Activated CD4-positive, alpha-beta T cell treated with anti-CD3 and anti-CD28 coated beads, Interleukin-2, amount 50 U/mL, for 4 hours (primary cell): ENCODE measurements around the gene WDR47.
A peak's percentile ranks its signal among the peaks of the same experiment; 100 is the strongest.
"Not testable (repeated sequence)": the region's sequence is repeated elsewhere in the genome, so short reads cannot be mapped to it uniquely, and the experiment has no call there.

Source experiments
- DNase-seq, 2 experiments: peaks; one replicate each; pipeline ENCODE4 v3.0.0-alpha.2; 2020

The WDR47 gene

GRCh38 chr1:109041621-109042468, at the start of gene WDR47:
TSS of gene WDR47 (minus strand) at chr1:109042102. CDS start at chr1:109023512, 18,590 bp downstream.
- peak; percentile 92 to 95 for DNase-seq

- no peak for DNase-seq
Measured at GRCh38 chr1:109091078-109091838, 49.4 kb upstream of the WDR47 start.

DNA sequence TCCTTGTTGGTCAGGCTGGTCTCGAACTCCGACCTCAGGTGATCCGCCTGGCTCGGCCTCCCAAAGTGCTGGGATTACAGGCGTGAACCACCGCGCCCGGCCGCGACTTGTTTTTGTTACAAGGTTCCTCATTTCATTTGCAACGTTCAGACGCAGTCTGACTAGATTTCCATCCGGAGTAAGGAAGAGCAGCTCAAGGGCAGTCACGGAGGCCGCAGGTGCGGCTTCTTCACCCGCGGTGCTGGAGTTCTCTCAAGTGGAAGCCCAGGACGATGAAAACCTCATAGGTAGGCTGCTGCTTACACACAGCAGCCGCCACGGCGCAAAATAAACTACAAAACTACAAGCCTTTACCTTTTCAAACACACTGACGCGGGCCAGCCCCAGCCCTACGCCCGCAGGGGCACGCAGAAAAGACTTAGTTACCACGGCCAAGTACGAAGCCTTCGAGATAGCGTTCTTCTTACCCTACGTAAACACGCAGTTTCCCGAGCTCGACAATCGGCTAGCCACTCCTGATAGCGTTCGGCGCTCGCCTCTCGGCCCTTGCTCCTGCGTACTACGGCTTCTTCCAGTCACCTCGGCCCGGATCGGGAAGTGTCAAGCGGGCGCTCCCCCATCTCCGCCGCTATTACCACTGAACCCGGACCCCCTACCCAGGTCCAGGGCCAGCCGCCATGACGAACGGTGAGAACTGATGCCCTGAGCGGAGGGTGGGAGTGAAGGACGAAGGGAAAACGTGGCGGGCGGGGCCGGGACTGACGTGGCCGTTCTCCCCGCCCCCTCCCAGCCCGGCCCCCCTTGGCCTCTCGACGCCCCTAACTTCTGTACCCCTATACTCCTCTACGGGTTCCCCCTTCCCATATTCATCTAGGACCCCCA, 48.5 kb upstream of the WDR47 start, which contains the start of gene TMEM167B:
Gene TMEM167B (plus strand): TSS at position 569 of the 882 bp plus-strand sequence. CDS start 109 bp downstream, at position 678.
- DNase-seq: peak; percentile 81 to 83

GRCh38 chr1:109089242-109090015, 47.5 kb upstream of the WDR47 start:
- no peak for DNase-seq

- DNase-seq: no peak
Measured at GRCh38 chr1:109084563-109085517, 42.9 kb upstream of the WDR47 start.

DNA sequence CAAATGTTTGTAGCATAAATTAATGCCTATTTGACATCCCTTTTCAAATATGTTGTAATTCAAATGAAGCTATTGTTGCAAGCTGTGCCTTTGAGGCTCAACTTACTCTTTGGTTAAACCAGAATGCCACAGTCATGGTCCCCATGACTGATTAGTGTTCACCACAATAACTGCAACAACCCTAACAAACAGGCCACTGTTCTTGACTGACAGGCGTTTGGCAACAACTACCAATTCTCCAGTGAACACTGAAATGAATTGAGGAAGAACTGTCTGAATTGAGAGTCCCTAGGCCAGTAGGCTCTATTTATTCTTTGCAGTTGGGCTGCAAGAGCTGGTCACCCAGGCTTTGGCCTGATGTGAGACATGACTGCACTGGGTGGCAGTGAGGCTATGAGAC, 42.0 kb upstream of the WDR47 start:
- DNase-seq: no peak

DNA sequence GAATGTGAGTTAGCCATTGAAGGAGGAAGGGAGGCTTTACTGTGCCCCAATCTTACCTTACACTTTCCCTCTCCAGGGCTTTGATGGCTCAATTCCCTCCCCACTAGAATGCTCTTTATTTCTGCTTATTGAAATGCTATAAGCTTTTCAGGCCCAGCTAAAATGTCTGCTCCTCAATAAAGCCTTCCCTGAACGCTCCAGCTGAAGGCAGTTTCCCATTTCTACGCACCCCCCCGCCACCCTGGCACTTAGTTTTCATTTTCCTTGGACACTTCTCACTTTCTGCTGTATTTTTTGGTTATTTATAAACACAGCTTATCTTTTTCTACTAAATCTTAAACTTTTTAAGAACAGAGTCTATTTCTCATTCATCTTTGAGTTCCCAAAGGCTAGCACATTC, 41.6 kb upstream of the WDR47 start:
- DNase-seq: no peak

GRCh38 chr1:109080441-109081082, 38.7 kb upstream of the WDR47 start:
- DNase-seq: no peak

DNA sequence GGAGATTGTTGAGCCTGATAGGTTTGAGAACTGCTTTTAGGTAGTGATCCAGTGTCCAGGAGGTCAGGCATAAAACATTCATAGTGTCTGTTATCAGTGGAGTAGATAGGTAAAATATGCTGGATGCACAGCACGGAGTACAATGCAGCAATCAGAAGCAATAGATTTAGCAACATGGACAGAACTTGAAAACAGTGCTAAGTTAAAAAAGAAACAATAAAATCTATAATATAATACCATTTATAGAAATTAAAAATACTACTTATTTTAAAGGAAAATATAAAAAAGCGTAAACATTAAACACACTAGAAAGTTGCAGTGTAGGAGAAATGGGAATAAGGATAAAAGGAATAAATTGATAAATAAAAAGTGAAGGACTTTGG, 37.3 kb upstream of the WDR47 start:
- no peak for DNase-seq

- no peak for DNase-seq
Measured at GRCh38 chr1:109078317-109078716, 36.4 kb upstream of the WDR47 start.

- peak; percentile 73 to 75 for DNase-seq
Measured at GRCh38 chr1:109075531-109076490, 33.9 kb upstream of the WDR47 start, which contains the start of gene TAF13. TSS of gene TAF13 (minus strand) at chr1:109076003. CDS start at chr1:109075947, 56 bp downstream.

DNA sequence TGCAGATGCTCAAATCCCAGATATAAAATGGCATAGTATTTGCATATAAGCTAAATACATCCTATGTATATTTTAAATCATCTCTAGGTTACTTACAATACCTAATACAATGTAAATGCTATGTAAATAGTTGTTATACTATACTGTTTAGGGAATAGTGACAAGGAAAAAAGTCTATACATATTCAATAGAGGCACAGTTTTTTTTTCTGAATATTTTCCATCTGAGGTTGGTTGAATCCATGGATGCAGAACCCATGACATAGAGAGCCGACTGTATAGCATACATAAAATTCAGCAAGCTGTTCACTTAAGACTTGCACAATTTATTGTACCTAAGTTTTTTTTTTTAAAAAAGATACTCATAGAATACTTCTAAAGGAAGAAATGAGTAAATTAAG, 27.4 kb upstream of the WDR47 start:
- no peak for DNase-seq

GRCh38 chr1:109067883-109068282, 26.0 kb upstream of the WDR47 start:
- no peak for DNase-seq

GRCh38 chr1:109065137-109065536, 23.2 kb upstream of the WDR47 start:
- no peak for DNase-seq

GRCh38 chr1:109061183-109061582, 19.3 kb upstream of the WDR47 start:
- DNase-seq: no peak

GRCh38 chr1:109060707-109061106, 18.8 kb upstream of the WDR47 start:
- DNase-seq: no peak

GRCh38 chr1:109059026-109059425, 17.1 kb upstream of the WDR47 start:
- no peak for DNase-seq

DNA sequence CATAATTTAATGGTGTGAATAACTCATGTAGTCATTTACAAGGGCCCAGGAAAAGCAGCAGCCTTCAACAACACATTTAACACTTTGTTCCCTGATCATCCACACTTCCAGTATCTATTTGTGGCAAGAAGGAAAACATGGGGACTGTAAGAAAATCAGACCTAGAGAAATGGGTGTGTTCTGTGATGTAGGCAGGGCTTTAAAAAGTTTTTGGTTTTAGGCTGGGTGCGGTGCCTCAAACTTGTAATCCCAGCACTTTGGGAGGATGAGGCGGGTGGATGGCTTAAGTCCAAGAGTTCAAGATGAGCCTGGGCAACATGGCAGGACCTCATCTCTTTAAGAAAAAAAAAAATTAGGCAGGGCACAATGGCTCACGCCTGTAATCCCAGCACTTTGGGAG, 14.2 kb upstream of the WDR47 start:
- DNase-seq: no peak

- DNase-seq: not testable (repeated sequence)
Measured at GRCh38 chr1:109052145-109052544, 10.2 kb upstream of the WDR47 start.
